Measurements from ENCODE around the gene R3HDM2.
"Not testable (repeated sequence)": the region's sequence is repeated elsewhere in the genome, so short reads cannot be mapped to it uniquely, and the experiment has no call there.

The R3HDM2 gene

DNA sequence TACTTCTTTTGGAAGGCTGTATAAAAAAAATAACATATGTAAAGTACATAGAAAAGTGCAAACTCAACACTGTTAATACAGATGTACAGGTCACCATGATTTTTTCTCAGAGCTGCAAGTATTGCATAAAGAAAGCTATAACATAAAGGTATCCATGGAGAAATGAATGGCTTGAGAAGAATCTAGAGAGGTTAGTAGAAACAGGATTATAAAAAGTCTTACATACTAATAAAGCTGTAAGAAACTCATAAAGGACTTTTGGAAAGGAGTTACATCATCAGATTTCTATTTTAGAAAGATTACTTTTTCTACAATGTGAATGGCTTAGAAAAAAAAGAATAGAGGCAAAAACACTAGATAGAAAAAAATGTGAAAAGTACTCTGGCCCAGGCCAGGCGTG lies 46.4 kb downstream of the R3HDM2 start:
- no peak for DNase-seq (ENCODE audit: low read depth in 2 of 3, low spot score in 2 of 3)

DNA sequence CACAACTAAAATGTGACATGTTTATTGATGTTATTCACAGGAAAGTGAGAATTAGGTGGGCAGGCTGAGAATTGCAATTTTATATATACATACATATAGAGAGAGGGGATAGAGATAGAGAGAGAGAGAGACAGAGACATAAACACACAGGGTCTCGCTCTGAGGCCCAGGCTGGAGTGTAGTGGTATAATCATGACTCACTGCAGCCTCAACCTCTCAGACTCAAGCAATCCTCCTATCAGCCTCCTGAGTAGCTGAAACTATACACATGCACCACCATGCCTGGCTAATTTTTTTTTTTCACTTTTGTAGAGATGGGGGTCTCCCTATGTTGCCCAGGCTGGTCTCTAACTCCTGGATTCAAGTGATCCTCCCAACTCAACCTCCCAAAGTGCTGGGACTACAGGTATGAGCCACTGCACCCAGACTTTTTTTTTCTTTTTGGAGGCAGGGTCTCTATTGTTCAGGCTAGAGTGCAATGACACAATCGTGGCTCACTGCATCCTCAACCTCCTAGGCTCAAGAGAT lies 49.1 kb downstream of the R3HDM2 start:
- no peak for DNase-seq (ENCODE audit: low read depth in 2 of 3, low spot score in 2 of 3)

DNA sequence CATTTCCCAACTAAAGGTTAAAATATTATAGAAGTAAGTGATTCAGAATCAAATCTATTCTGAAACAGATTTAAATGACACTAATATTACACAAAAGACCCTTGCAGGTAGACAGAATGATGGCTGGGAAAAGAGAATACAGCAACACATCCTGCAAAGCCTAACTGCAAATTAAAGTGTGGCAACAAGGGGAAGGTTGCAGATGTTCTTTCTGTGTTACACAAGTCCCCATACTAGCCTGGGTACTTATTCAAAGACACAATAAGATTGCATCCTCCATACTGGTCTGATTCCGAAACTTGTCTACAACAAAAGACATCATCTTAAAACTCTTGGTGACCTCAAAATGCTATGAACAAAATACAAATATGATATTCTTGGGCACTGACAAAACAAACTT lies 50.5 kb downstream of the R3HDM2 start:
- no peak for DNase-seq (ENCODE audit: low read depth in 2 of 3, low spot score in 2 of 3)

DNA sequence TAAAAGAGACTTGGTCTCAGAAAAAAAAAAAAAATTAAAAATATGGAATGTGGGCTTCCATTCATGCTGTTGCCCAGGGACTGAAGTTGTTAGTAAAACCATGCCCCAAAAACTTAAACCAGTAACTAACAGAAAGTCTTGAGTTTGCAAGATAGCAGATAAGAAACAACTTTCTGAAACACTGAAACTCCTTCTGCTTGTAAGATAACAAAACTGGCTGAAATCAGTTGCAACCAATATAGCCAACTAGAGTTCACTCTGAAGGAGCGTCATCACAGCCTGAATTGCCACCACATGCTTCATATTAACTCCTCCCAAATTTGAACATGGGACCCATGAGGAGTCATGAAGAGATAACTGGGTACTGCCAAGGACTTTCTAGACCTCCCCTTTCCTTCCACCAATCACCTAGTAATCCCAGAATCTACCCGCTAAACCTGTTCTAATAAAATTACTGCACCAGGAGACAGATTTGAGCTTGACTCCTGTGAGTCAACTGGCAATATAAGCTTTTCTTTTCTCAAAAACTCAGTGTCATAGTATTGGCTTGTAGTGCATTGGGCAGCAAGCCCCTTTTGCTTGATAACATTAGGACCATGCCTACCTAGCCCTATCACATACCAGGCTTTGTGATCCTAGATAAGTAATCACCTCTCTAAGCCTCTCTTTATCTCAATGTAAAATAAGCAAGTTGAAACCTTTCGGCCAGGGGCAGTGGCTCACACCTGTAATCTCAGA lies 53.6 kb downstream of the R3HDM2 start:
- DNase-seq (ENCODE audit: low read depth in 2 of 3, low spot score in 2 of 3), result no peak

DNA sequence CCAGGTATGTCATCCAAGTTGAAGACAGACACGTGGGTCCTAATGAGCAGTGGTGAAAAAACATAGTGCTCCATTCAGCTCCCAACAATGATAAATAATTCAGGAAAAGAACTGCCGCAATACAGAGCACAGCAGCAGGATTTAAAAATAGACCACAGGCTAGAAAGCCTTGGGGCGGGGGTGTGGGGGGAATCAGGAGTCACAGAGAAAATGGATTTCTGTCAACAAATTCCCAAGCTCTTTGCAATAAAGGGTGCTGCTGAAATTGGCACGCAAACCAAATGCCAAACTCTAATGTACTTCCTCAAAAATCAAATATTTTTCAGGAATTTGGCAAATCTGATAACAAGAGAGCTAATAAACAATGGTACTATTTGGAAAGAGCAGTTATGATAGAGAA lies 58.6 kb downstream of the R3HDM2 start:
- DNase-seq (ENCODE audit: low read depth in 2 of 3, low spot score in 2 of 3), result no peak

DNA sequence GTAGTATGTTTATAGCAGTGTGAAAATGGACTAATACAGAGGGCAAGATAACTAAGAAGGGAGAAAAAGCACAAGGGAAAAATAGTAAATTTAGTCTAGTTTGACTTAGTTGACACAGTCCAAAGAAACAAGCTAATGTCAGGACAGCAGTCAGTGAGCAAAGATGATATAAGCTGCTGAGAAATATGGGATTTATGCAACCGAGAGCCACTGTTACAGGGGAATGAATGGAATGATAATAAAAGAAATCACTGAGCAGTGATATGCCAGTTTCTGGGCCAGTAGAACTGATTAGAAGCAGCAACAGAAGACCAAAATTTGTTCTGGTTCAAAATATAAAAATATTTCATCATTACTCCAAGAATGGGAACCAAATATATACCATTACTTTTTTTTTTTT lies 60.1 kb downstream of the R3HDM2 start:
- no peak for DNase-seq (ENCODE audit: low read depth in 2 of 3, low spot score in 2 of 3)

DNA sequence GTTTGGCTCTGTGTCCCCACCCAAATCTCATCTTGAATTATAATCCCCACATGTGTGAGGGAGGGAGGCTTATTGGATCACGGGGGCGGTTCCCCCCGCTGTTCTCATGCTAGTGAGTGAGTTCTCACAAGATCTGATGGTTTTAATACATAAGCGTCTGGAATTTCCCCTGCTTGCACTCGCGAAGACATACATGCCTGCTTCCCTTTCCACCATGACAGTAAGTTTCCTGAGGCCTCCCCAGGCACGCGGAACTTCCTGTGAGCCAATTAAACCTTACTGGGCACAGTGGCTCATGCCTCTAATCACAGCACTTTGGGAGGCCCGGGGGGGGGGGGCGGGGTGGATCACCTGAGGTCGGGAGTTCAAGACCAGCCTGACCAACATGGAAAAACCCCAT lies 60.8 kb downstream of the R3HDM2 start:
- no peak for DNase-seq (ENCODE audit: low read depth in 2 of 3, low spot score in 2 of 3)

DNA sequence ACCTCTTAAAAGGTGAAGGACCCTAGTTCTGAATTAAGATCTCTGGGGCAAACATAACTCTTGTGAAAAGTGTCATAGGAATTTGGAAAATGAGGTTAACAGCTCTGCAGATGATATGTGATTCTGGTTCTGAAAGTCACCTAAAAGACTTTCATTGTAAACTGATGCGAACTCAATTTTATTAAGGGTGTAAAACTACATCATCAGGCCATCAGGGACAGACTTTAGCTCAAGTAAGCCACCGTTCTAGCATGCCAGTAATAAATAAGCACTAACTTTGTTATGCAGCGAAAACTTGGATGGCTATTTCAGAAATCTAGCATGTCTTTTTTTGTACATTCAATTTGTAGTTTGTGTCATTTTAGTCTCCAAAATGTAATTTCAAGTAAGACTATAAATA lies 61.6 kb downstream of the R3HDM2 start:
- no peak for DNase-seq (ENCODE audit: low read depth in 2 of 3, low spot score in 2 of 3)

DNA sequence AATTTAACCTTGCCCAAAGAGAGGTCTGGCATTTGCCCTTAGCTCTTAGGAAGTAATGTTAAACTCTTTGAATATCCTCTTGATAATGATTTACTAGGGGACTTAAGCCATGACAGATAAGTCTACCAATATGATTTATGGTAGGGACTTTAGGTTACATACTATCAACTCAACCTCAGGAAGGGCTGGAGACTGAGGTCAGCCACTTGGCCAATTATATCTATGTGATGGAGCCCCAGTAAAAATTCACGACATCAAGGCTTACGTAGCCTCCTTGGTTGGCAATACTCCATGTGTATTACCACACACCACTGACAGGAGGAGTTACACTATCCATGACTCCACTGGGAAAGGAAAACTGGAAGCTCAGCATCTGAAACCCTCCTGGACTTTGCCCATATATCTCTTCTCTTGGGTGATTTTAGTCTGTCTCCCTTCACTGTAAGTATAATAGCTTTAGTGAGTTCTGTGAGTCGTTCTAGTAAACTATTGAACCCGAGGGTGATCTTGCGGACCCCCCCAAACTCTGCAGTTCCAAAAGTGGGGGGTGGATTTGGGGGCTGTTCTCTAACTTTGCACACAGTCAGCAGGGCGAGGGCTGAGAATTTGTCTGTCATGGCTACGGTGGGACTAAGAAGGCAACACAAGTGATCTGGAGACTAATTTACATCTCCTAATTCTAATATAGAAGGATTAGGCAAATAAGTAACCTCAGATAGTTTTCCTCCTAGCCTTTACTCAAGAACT lies 62.3 kb downstream of the R3HDM2 start:
- DNase-seq (ENCODE audit: low read depth in 2 of 3, low spot score in 2 of 3), result no peak

DNA sequence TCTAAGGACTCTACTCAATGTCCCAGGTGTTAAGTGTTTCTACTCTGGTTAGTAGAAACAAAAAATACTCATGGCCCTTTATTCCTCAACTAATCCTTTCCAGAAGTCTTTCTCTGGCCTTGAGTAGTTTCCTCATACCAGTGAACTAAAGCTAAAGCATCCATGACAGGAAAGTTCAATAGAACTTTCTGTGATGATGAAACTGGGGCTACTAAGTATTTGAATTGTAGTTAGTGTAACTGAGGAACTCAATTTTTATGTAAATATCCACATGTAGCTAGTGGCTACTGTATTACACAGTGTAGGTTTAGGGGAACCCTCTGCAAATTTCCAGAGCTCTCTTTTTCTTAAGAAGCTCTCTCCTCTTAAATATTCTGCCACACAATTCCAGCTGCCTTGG lies 63.7 kb downstream of the R3HDM2 start:
- DNase-seq (ENCODE audit: low read depth in 2 of 3, low spot score in 2 of 3), result no peak

DNA sequence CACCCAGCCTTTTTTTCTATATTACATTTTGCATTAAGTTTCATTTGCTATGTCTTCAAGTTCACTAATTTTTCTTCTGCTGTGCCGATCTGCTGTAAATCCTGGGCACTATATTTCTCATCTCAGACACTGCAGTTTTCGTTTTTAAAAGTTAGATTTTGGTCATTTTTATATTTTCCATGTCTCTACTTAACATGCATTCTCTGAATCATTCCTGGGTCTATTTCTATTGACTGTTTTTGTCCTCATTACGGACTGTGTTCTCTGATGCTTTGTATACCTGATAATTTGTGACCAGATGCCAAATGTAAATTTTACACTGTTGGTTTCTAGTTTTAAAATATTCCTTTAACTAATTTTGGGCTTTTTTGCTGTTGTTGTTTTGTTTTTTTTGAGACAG lies 64.5 kb downstream of the R3HDM2 start:
- DNase-seq (ENCODE audit: low read depth in 2 of 3, low spot score in 2 of 3), result no peak

DNA sequence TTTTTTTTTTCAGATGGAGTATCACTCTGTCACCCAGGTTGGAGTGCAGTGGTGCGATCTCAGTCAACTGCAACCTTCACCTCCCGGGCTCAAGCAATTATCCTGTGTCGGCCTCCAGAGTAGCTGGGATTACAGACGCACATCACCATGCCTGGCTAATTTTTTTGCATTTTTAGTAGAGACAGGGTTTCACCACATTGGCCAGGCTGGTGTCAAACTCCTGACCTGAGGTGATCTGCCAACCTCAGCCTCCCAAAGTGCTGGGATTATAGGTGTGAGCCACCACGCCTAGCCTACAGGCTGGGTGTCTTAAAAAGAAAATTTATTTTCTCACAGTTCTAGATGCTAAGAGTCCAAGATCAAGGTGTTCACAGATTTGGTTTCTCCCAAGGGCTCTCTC lies 66.7 kb downstream of the R3HDM2 start:
- DNase-seq (ENCODE audit: low read depth in 2 of 3, low spot score in 2 of 3), result not testable (repeated sequence)

DNA sequence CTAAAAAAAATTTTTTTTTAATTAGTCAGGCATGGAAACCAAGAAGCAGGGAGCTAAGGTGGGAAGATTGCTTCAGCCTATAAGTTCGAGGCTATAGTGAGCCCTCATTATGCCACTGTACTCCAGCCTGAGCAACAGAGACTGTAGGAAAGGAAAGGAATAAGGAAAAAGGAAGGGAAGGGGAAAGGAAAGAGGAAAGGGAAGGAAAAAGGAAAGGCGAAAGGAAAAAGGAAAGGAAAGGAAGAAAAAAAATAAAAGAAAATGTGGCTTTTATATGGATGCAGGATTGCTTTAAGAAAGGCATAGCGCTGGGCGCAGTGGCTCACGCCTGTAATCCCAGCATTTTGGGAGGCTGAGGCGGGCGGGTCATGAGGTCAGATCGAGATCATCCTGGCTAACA lies 70.4 kb downstream of the R3HDM2 start:
- DNase-seq (ENCODE audit: low read depth in 2 of 3, low spot score in 2 of 3), result no peak

DNA sequence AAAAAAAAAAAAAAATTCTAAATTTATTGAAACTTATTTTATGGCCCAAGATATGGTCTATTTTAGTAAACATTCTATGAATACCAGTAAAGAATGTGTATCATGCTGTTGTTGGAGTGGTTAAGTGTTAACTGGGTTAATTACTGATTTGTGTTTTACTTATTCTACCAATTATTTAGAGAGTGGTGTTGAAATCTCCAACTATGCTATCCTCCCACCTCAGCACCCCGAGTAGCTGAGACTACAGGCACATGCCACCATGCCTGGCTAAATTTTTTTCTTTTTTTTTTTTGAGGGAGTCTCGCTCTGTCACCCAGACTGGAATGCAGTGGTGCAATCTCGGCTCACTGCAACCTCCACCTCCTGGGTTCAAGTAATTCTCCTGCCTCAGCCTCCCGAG lies 72.2 kb downstream of the R3HDM2 start:
- DNase-seq (ENCODE audit: low read depth in 2 of 3, low spot score in 2 of 3), result no peak

DNA sequence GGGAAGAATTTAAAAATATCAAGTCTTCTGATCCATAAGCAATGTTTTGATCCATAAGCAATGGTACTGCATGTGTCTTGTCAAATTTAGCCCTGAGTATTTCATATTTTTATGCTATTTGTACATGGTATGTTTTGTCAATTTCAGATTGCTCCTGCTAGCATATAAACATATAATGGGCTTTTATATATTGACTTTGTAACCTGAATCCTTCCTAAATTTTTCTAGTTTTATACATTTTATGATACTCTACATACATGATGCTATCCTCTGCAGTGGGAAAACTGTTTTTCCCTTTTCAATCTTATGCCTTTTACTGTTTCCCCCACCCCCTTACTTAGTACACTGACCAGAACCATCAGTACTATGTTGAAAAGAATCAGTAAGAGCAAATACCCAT lies 75.1 kb downstream of the R3HDM2 start:
- no peak for DNase-seq (ENCODE audit: low read depth in 2 of 3, low spot score in 2 of 3)

DNA sequence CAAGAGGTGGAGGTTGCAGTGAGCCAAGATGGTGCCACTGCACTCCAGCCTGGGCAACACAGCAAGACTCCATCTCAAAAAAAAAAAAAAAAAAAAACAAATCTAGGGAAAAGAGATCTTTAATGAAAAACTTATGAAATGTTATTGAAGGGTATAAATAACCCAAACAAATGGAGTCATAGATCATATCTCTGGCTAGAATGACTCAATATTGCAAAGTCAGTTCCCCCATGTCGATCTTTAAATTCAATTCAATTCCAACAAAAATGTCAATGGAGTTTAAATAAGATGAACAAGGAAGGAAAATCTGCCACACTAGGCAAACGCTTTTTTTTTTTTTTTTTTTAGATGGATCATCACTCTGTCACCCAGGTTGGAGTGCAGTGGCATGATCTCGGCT lies 78.7 kb downstream of the R3HDM2 start:
- DNase-seq (ENCODE audit: low read depth in 2 of 3, low spot score in 2 of 3), result no peak

DNA sequence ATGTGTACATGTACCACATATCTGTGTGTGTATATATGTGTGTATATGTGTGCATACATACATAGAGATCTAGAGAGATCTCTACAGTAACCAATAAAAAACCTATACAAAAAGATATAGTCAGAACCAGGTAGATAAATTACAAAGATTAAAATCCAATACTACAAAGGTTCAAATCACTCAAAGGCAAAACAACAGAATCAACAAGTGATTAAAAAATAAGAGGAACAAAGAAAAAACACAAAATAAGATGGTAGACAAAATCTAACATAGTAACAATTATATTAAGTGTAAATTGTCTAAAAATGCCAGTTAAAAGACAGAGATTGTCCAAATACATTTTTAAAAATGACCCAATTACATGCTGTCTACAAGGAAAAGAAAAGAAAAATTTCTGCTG lies 83.6 kb downstream of the R3HDM2 start:
- DNase-seq (ENCODE audit: low read depth in 2 of 3, low spot score in 2 of 3), result no peak

DNA sequence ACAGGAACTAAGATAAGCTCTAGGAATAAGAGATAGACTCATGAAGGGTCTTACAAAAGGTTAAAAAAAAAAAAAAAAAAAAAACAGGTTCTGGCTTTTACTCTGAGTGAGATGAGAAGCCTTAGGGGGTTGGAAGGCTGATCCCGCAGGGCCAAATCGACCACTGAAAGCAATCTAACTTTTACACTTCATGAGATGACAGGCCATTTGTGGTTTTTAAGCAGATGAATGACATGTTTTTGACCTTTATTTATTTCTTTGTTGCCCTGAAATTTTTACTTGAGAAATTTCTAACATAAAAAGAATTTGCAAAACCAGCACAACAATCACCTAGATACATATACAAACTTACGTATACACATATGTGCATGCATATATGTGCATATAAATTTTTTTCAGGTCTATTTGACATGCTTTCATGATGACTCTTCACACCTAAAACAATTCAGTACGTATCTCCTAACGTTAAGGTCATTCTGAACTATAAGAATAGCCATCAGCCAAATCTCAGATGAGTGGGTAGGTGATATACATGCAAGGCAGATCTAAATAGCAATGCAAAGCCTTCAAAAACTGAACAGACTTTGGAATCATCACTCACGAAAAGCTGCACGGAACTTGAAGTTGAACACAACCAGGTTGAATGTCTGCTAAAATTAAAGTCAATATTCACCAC lies 87.0 kb downstream of the R3HDM2 start:
- DNase-seq (ENCODE audit: low read depth in 2 of 3, low spot score in 2 of 3), result no peak

DNA sequence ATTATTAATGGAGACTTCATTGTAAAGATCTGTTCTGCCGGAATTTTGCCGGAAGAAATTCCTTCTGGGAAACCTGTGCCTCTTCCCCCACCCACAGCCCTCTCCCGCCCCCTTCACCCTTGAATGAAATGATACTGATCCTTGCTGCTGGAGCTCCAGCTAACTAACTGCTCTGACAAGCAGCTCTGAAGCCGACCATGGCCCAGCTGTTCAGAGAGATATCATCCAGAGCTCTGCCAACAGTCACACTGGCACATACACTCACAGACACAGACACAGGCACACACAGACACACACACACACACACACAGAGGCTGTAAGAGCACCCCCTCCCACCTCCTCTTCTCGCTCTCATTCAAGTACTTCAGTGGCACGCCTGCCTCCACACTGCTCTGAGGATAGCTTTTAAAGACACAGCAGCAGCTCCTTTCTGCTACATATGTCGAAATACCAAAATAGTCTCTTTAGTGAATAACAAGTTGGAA lies 88.6 kb downstream of the R3HDM2 start:
- no peak for DNase-seq (ENCODE audit: low read depth in 2 of 3, low spot score in 2 of 3)

DNA sequence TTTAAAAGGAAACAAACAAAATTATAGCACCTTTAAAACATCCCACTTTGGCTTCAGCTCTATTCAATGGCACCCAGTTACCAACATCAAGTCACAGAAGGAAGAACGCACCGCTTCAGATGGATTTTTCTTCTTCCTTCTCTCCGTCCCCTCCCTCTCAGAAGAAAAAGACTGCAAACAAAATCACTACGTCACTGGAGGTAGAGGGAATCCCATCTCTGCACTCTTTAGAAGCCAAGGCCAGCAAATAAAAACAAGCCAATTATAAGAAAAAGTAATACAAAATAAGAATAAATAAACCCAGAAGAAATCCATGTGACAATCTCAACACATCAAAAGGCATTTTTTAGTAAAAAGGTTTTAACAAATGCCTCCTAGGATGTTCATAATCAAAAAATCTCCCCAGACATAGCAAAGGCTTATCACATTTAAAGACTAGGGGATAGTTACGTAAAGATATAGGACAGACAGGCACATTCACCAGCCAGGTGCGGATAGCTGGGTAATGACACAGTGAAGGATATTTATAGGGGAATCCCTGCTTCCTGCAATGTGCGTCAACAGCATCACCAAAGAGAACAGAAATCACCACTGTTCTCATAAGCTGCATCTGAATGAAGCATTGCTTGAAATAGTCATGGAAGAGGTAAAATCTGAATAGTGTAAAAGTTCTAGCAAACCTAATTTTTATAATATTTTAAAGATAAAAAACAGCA lies 89.4 kb downstream of the R3HDM2 start:
- no peak for DNase-seq (ENCODE audit: low read depth in 2 of 3, low spot score in 2 of 3)

DNA sequence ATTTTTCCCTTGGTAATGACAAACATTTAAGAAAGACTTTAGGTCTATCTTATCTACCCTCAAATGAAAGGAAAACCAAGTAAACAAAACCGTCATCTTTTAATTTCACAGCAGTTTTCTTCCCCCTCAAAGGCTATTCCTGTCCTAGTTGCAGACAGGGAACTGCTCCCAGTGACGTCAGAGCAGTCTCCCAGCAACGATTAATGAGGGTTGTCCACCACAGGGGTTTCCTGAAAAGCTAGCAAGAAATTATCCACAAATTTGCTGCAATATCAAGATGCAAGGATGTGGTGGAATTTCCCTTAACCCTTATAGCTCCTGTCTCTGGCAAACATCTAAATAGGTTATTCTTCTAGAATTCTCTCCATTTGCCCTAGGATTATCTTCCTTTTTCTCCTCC lies 90.7 kb downstream of the R3HDM2 start:
- DNase-seq (ENCODE audit: low read depth in 2 of 3, low spot score in 2 of 3), result no peak
